Trophoblast cell (in vitro differentiated cells and primary cell): ENCODE results near the gene LAMC3.

Experiments used
- DNase-seq, 2 donors: peaks; one replicate each; pipeline ENCODE4 v3.0.0-alpha.2; 2016
- H2AFZ ChIP-seq: 2 replicates; pipeline ENCODE4 v1.6.1; 2013; ENCODE audit warnings: low read length, moderate library complexity, mild to moderate bottlenecking; ENCODE audit not compliant: insufficient read depth, poor library complexity
- H2AK5ac ChIP-seq: 2 replicates; pipeline ENCODE4 v1.6.1; 2013; ENCODE audit warnings: mild to moderate bottlenecking, low read length
- H2BK120ac ChIP-seq: 2 replicates; pipeline ENCODE4 v1.6.1; 2013; ENCODE audit warnings: low read length, mild to moderate bottlenecking, moderate library complexity; ENCODE audit not compliant: insufficient read depth, poor library complexity
- H2BK12ac ChIP-seq: 2 replicates; pipeline ENCODE4 v1.6.1; 2013; ENCODE audit warnings: mild to moderate bottlenecking, low read length, moderate library complexity
- H2BK5ac ChIP-seq: 2 replicates; pipeline ENCODE4 v1.6.1; 2013; ENCODE audit warnings: low read length, low read depth, moderate library complexity, mild to moderate bottlenecking; ENCODE audit not compliant: poor library complexity
- H3K14ac ChIP-seq: 2 replicates; pipeline ENCODE4 v1.6.1; 2013; ENCODE audit warnings: mild to moderate bottlenecking, low read length
- H3K18ac ChIP-seq: 2 replicates; pipeline ENCODE4 v1.6.1; 2013; ENCODE audit warnings: mild to moderate bottlenecking, low read length
- H3K23ac ChIP-seq: 2 replicates; pipeline ENCODE4 v1.6.1; 2013; ENCODE audit warnings: low read length
- H3K27ac ChIP-seq: 2 replicates; pipeline ENCODE4 v1.5.1; 2013; ENCODE audit warnings: low read depth, mild to moderate bottlenecking, inconsistent platforms, low read length, moderate library complexity
- H3K27me3 ChIP-seq: 2 replicates; pipeline ENCODE4 v1.6.1; 2013; ENCODE audit warnings: inconsistent platforms, mild to moderate bottlenecking, low read length, moderate library complexity; ENCODE audit not compliant: insufficient read depth
- H3K36me3 ChIP-seq, 2 experiments: 1 replicate in 1 of 2; 2 replicates in 1 of 2; pipeline ENCODE4 v1.6.1; 2013; ENCODE audit warnings: low read length in 2 of 2, mild to moderate bottlenecking in 2 of 2, moderate library complexity in 1 of 2; ENCODE audit not compliant: insufficient read depth in 2 of 2, control insufficient read depth in 1 of 2
- H3K4ac ChIP-seq: 2 replicates; pipeline ENCODE4 v1.6.1; 2013; ENCODE audit warnings: low read depth, mild to moderate bottlenecking, low read length, moderate library complexity
- H3K4me1 ChIP-seq, 2 experiments: 1 replicate in 1 of 2; 2 replicates in 1 of 2; pipeline ENCODE4 v1.6.1; 2013; ENCODE audit warnings: low read length in 2 of 2, mild to moderate bottlenecking in 2 of 2, moderate library complexity in 1 of 2; ENCODE audit not compliant: insufficient read depth in 2 of 2, control insufficient read depth in 1 of 2
- H3K4me2 ChIP-seq: 2 replicates; pipeline ENCODE4 v1.6.1; 2013; ENCODE audit warnings: inconsistent platforms, mild to moderate bottlenecking, low read length, moderate library complexity
- H3K4me3 ChIP-seq: 2 replicates; pipeline ENCODE4 v1.5.1; 2013; ENCODE audit warnings: mild to moderate bottlenecking, low read depth, low read length, inconsistent platforms
- H3K79me1 ChIP-seq: one replicate; pipeline ENCODE4 v1.6.1; 2013; ENCODE audit warnings: low read length
- H3K79me2 ChIP-seq: 2 replicates; pipeline ENCODE4 v1.6.1; 2013; ENCODE audit warnings: low read length, mild to moderate bottlenecking; ENCODE audit not compliant: control insufficient read depth, insufficient read depth, poor library complexity
- H3K9ac ChIP-seq: 2 replicates; pipeline ENCODE4 v1.6.1; 2013; ENCODE audit warnings: mild to moderate bottlenecking, low read length
- H3K9me3 ChIP-seq: 2 replicates; pipeline ENCODE4 v1.6.1; 2013; ENCODE audit warnings: low read depth, mild to moderate bottlenecking, control low read depth, inconsistent platforms, low read length; ENCODE audit not compliant: insufficient read depth
- H4K12ac ChIP-seq: 2 replicates; pipeline ENCODE4 v1.6.1; 2013; ENCODE audit warnings: low read depth, mild to moderate bottlenecking, low read length, moderate library complexity
- H4K8ac ChIP-seq: 2 replicates; pipeline ENCODE4 v1.6.1; 2013; ENCODE audit warnings: low read depth, mild to moderate bottlenecking, low read length, moderate library complexity
- H4K91ac ChIP-seq: one replicate; pipeline ENCODE4 v1.6.1; 2013; ENCODE audit warnings: low read depth, mild to moderate bottlenecking, low read length, moderate library complexity
- WGBS: extraction: QIAGEN DNeasy Blood & Tissue Kit; methylation state at CpG from one replicate; pipeline ENCODE4 v1.1.7; 2013; ENCODE audit warnings: missing lambda C conversion rate; ENCODE audit not compliant: insufficient read length, insufficient coverage; ENCODE audit errors: extremely low coverage; 5-methylcytosine and 5-hydroxymethylcytosine counted together

LAMC3 gene

DNA sequence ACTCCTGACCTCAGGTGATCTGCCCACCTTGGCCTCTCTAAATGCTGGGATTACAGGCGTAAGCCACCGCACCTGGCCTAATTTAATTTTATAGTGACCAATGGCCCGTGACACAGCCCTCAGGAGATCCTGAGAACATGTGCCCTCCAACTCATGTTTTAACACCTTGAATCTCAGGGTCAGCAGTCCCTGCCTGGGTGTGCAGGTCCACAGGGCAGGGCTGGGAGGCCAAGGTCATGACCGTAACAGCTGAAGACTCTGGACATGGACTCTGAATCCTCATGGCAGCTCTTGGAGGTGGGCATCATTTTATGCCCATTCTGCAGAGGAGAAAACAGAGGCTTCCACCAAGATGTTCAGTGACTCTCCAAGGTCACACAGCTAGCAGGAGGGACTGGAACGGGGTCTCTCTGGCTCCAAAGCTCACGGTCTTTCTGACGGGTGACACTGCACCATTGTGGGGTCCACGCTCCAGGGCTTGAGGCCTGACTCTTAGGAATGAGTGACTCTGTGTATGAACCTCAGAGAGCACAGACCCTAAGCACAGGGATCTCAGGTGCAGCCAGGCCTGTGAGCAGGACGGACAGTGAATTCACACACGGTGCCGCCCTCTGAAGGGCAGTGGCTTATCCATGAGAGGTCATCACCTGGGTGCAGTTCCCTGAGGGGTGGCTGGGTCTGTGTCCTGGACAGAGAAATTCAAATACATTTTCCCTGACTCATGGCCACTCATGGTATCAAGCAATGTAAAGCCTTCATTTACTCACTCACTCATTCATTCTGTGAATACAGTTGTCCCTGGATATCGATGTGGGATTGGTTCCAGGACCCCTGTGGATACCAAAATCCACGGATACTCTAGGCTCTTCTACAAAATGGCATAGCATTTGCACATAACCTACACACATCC lies 32.8 kb upstream of the LAMC3 start:
- Histone ChIP-seq H2BK12ac (no peak overlapping the region), H3K27me3 (no peaks in the 10 kb centered on the region), H4K12ac (no peak overlapping the region), H2AK5ac (no peak overlapping the region), H3K18ac (no peak overlapping the region), H2AFZ (no peak overlapping the region), H3K4me2 (no peak overlapping the region), H3K14ac (no peak overlapping the region), H3K9ac (no peak overlapping the region), H3K36me3 (no peaks in the 10 kb centered on the region), H3K79me1 (no peaks in the 10 kb centered on the region), H3K9me3 (no peaks in the 10 kb centered on the region), H3K4ac (no peak overlapping the region), H3K4me3 (no peak overlapping the region), H4K91ac (no peak overlapping the region), H3K79me2 (no peaks in the 10 kb centered on the region), H3K4me1 (no peaks in the 10 kb centered on the region), H2BK120ac (no peak overlapping the region), H4K8ac (no peak overlapping the region), H2BK5ac (no peak overlapping the region), H3K23ac (no peak overlapping the region), H3K27ac (no peak overlapping the region)
- DNase-seq: no peak
- WGBS: no CpG with 5 or more reads among the region's 13 CpGs

DNA sequence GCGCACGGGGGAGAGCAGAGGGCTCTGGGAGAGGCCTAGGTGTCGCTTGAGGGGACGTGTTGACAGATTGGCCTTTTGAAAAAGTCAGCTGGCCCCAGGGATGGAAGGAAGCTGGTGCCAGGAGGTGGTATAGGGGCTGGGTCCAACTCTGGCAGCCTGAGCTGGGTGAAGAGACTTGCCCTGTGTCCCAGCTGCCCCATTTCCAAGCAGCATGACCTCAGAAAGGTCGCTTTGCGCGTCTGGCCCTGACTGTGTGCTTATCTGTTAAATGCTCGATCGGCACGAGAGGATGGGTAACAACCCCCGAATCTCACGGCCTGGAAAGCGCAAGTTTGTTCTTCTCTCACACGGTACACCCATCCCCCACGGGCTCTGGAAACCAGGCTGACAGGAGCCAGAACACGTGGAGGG lies 31.2 kb upstream of the LAMC3 start:
- no peak overlapping the region for H3K23ac ChIP-seq
- H2AK5ac ChIP-seq: no peak overlapping the region
- no peaks in the 10 kb centered on the region for H3K4me1 ChIP-seq
- H3K9ac ChIP-seq: no peak overlapping the region
- no peak overlapping the region for H4K12ac ChIP-seq
- H4K8ac ChIP-seq: no peak overlapping the region
- no peak for DNase-seq
- no peaks in the 10 kb centered on the region for H3K36me3 ChIP-seq
- WGBS: no CpG with 5 or more reads among the region's 16 CpGs
- no peak overlapping the region for H2BK12ac ChIP-seq
- H4K91ac ChIP-seq: no peak overlapping the region
- H3K9me3 ChIP-seq: no peaks in the 10 kb centered on the region
- no peaks in the 10 kb centered on the region for H3K79me1 ChIP-seq
- H2AFZ ChIP-seq: no peak overlapping the region
- H3K4me2 ChIP-seq: no peak overlapping the region
- H3K14ac ChIP-seq: no peak overlapping the region
- no peak overlapping the region for H2BK5ac ChIP-seq
- H3K18ac ChIP-seq: no peak overlapping the region
- H3K27me3 ChIP-seq: no peaks in the 10 kb centered on the region
- no peak overlapping the region for H3K4me3 ChIP-seq
- no peaks in the 10 kb centered on the region for H3K79me2 ChIP-seq
- no peak overlapping the region for H3K27ac ChIP-seq
- H3K4ac ChIP-seq: no peak overlapping the region
- H2BK120ac ChIP-seq: no peak overlapping the region

DNA sequence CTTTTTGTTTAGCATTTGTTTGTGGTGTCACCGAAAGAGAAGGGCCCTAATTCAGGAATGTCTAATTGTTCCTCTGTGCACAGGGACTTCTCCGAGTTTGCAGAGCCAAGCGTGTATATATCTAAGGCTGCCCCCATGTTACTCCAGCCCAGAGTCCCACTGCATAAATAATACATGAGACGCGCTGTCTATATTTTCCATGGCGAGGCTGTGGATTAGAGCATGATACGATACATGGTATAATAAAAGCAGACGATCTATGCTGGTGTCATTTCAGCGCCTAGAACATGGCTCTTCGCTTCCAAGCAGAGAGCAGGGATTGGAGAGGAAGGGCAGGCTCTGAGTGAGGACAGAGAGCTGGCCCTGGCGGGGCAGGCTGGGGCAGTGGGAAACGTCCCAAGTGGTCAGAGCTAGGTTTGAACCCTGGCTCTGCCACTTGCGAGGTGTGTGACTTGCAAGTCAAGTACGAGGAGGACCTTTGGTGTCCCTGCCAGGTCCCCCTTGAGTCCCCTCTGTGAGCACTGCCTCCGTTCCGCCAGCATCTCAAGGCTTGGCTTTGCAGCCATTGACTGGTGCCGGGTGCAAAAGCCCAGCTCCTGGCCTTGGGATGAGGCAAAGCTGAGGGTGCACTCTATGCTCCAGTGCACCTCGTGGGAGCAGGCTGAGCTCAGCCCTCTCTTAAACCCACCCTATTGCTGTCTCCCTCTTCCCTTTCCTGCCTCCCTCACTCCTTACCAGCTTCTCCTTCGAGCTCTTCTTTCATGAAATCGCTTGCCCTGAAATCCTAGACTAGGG lies 29.2 kb upstream of the LAMC3 start:
- Histone ChIP-seq H4K12ac (no peak overlapping the region), H2BK5ac (no peak overlapping the region), H3K23ac (no peak overlapping the region), H2AK5ac (no peak overlapping the region), H3K4me1 (no peaks in the 10 kb centered on the region), H3K79me1 (no peaks in the 10 kb centered on the region), H4K91ac (no peak overlapping the region), H3K27me3 (no peaks in the 10 kb centered on the region), H3K18ac (no peak overlapping the region), H3K9ac (no peak overlapping the region), H2BK120ac (no peak overlapping the region), H3K4ac (no peak overlapping the region), H3K9me3 (no peaks in the 10 kb centered on the region), H3K14ac (no peak overlapping the region), H2AFZ (no peak overlapping the region), H2BK12ac (no peak overlapping the region), H3K27ac (no peak overlapping the region), H3K4me2 (no peak overlapping the region), H4K8ac (no peak overlapping the region), H3K79me2 (no peaks in the 10 kb centered on the region), H3K36me3 (no peaks in the 10 kb centered on the region), H3K4me3 (no peak overlapping the region)
- DNase-seq: no peak
- WGBS: no CpG with 5 or more reads among the region's 20 CpGs

DNA sequence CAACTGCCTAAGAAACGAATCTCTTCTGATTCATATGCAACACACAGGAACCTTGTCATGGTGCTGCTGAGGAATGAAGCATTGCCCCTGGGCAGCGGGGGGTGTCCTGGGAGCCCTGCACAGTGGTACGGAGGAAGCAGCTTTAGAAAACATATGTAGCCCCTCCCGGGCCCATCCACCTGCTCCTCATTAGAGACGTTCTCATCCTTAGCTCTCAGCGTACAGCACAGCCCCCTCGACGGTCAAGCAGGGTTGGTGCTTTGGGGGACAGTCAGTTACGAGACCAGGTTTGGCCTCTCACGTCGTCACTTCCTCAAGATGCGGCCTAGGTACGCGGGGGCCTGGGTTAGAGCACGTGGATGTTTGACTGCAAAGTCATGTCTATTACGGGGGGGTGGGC lies 28.4 kb upstream of the LAMC3 start:
- Histone ChIP-seq H3K9me3 (no peaks in the 10 kb centered on the region), H2BK5ac (no peak overlapping the region), H3K9ac (no peak overlapping the region), H2BK120ac (no peak overlapping the region), H3K4ac (no peak overlapping the region), H2BK12ac (no peak overlapping the region), H4K12ac (no peak overlapping the region), H2AK5ac (no peak overlapping the region), H3K36me3 (no peaks in the 10 kb centered on the region), H3K79me2 (no peaks in the 10 kb centered on the region), H3K4me1 (no peaks in the 10 kb centered on the region), H3K18ac (no peak overlapping the region), H2AFZ (no peak overlapping the region), H3K4me2 (no peak overlapping the region), H3K4me3 (no peak overlapping the region), H3K27ac (no peak overlapping the region), H3K23ac (no peak overlapping the region), H4K8ac (no peak overlapping the region), H3K27me3 (no peaks in the 10 kb centered on the region), H3K79me1 (no peaks in the 10 kb centered on the region), H4K91ac (no peak overlapping the region), H3K14ac (no peak overlapping the region)
- DNase-seq: no peak
- no CpG with 5 or more reads among the region's 16 CpGs for WGBS
